Activated CD8-positive, alpha-beta T cell treated with anti-CD3 and anti-CD28 coated beads for 36 hours (primary cell): ENCODE data around the gene SYT7. TPM values are rescaled to one million over a fixed set of nuclear protein-coding genes. Genes with fewer than 3 reads are reported as not detected.

ENCODE experiments used
- ATAC-seq: fragments of 200-7000 bp; cut with Tn5 transposase; one replicate; pipeline ENCODE4 v1.10.0; 2021; ENCODE audit warnings: mild to moderate bottlenecking, moderate library complexity
- CTCF ChIA-PET: fragments of 350-600 bp; sonication (Branson Sonifier 250); formaldehyde crosslinking; loops from one replicate; lab custom pipeline; 2021; ENCODE audit warnings: antibody characterized with exemption; lab: Charles Lee
- POLR2A ChIA-PET: fragments of 350-600 bp; sonication (Branson Sonifier 250); formaldehyde crosslinking; loops from one replicate; lab custom pipeline; 2021; ENCODE audit warnings: antibody characterized with exemption; lab: Charles Lee
- DNase-seq: peaks from one replicate; pipeline ENCODE4 v3.0.0-alpha.2; 2020
- H3K27ac Mint-ChIP-seq: one replicate; pipeline ENCODE4 v1.8.0; 2021; ENCODE audit warnings: mild to moderate bottlenecking, mixed read lengths
- H3K27me3 Mint-ChIP-seq: one replicate; pipeline ENCODE4 v1.8.0; 2021; ENCODE audit warnings: mixed read lengths
- H3K36me3 Mint-ChIP-seq: one replicate; pipeline ENCODE4 v1.8.0; 2021; ENCODE audit warnings: low read depth, mixed read lengths
- H3K4me1 Mint-ChIP-seq: one replicate; pipeline ENCODE4 v1.8.0; 2021; ENCODE audit warnings: low read depth, mixed read lengths
- H3K4me3 Mint-ChIP-seq: one replicate; pipeline ENCODE4 v1.8.0; 2021; ENCODE audit warnings: mild to moderate bottlenecking, moderate library complexity, mixed read lengths
- H3K9me3 Mint-ChIP-seq: one replicate; pipeline ENCODE4 v1.8.0; 2021; ENCODE audit warnings: mixed read lengths
- CTCF ChIP-seq: fragments of 200-600 bp; IDR thresholded peaks from one replicate; pipeline ENCODE4 v1.8.0; 2022; ENCODE audit warnings: antibody characterized with exemption, mild to moderate bottlenecking
- intact Hi-C: fragments of 100-400 bp; cut with micrococcal nuclease; formaldehyde crosslinking; loops from one replicate; pipeline ENCODE4 v1.10.0; 2022
- total RNA-seq, 2 experiments: library from RNA; stranded (reverse); gene quantifications; one replicate each; pipeline ENCODE4 v1.2.3, GENCODE V29; 2021

The SYT7 gene
- total RNA-seq, result not detected

- peak; percentile 20 for TF ChIP-seq CTCF
- ChIA-PET CTCF (interaction anchor here (0.7 to 1.6 kb wide), 11 partner anchors 9 to 147 kb away, joined by 3 to 9 read pairs (median 4); no protein-coding TSS in a partner anchor), POLR2A (interaction anchor here (1.0 kb wide), 1 partner anchor 43 kb away, joined by 3 read pairs; no protein-coding TSS in a partner anchor)
- ATAC-seq (peak; percentile 89), DNase-seq (peak; percentile 95)
- intact Hi-C loops, result no loop called here
- Mint-ChIP-seq H3K9me3 (no peaks in the 10 kb centered on the region), H3K4me1 (peaks cover 8% of the 10 kb centered on the region), H3K4me3 (peak within 1 kb of the TSS; percentile 66), H3K27ac (no peak within 1 kb of the TSS), H3K36me3 (no peaks in the 10 kb centered on the region), H3K27me3 (peaks cover 39% of the 10 kb centered on the region)
Observed at GRCh38 chr11:61581030-61581928, at the start of gene SYT7. Gene SYT7 (minus strand): TSS chr11:61581076. CDS start chr11:61580820, 256 bp downstream.

GRCh38 chr11:61630089-61630488, 49.2 kb upstream of the SYT7 start:
- Mint-ChIP-seq H3K27ac (no peak overlapping the region), H3K36me3 (no peaks in the 10 kb centered on the region), H3K4me1 (peaks cover 7% of the 10 kb centered on the region), H3K27me3 (peaks cover 9% of the 10 kb centered on the region), H3K9me3 (no peaks in the 10 kb centered on the region), H3K4me3 (no peak overlapping the region)
- POLR2A ChIA-PET, result no interaction called here
- no peak for TF ChIP-seq CTCF
- CTCF ChIA-PET, result interaction anchor here (1.7 to 4.4 kb wide), 2 partner anchors 9 to 113 kb away, joined by 7 to 28 read pairs; no protein-coding TSS in a partner anchor
- intact Hi-C loops, result loop anchor here (10.0 kb wide), 1 partner anchor 95 kb away; no protein-coding TSS in a partner anchor
- ATAC-seq (no peak), DNase-seq (no peak)

- intact Hi-C loops, result loop anchor here (5.0 kb wide), 1 partner anchor 152 kb away; no protein-coding TSS in a partner anchor
- Mint-ChIP-seq H3K27ac (no peak overlapping the region), H3K27me3 (peaks cover 9% of the 10 kb centered on the region), H3K9me3 (no peaks in the 10 kb centered on the region), H3K4me3 (no peak overlapping the region), H3K36me3 (no peaks in the 10 kb centered on the region), H3K4me1 (peaks cover 7% of the 10 kb centered on the region)
- no peak for TF ChIP-seq CTCF
- CTCF ChIA-PET, result interaction anchor here (1.1 to 4.4 kb wide), 7 partner anchors 10 to 157 kb away, joined by 3 to 28 read pairs (median 9); no protein-coding TSS in a partner anchor
- POLR2A ChIA-PET, result interaction anchor here (0.8 kb wide), 1 partner anchor 67 kb away, joined by 3 read pairs; no protein-coding TSS in a partner anchor
- ATAC-seq (no peak), DNase-seq (no peak)
Observed at GRCh38 chr11:61629082-61629833, 48.4 kb upstream of the SYT7 start.

GRCh38 chr11:61628662-61628970, 47.7 kb upstream of the SYT7 start:
- peak; percentile 10 for ATAC-seq

More at GRCh38 chr11:61628662-61628970, 47.7 kb upstream of the SYT7 start:
- H3K9me3 Mint-ChIP-seq, result no peaks in the 10 kb centered on the region
- H3K27me3 Mint-ChIP-seq, result peaks cover 9% of the 10 kb centered on the region
- DNase-seq, result no peak
- intact Hi-C loops, result loop anchor here (5.0 kb wide), 1 partner anchor 151 kb away; no protein-coding TSS in a partner anchor
- no peak overlapping the region for H3K4me3 Mint-ChIP-seq
- peaks cover 7% of the 10 kb centered on the region for H3K4me1 Mint-ChIP-seq
- H3K36me3 Mint-ChIP-seq, result no peaks in the 10 kb centered on the region
- CTCF ChIA-PET, result interaction anchor here (1.1 to 4.4 kb wide), 10 partner anchors 10 to 157 kb away, joined by 3 to 28 read pairs (median 6); no protein-coding TSS in a partner anchor
- TF ChIP-seq CTCF, result no peak
- POLR2A ChIA-PET, result interaction anchor here (0.8 kb wide), 1 partner anchor 66 kb away, joined by 3 read pairs; no protein-coding TSS in a partner anchor
- no peak overlapping the region for H3K27ac Mint-ChIP-seq
